Retinal pigment epithelial cell (primary cell): Measurements from ENCODE around the gene DPEP2.
"Not testable (repeated sequence)": the region's sequence is repeated elsewhere in the genome, so short reads cannot be mapped to it uniquely, and the experiment has no call there.

Source experiments
- DNase-seq: peaks from one replicate; pipeline ENCODE4 v3.0.0-alpha.2; 2010; ENCODE audit warnings: low read depth
- H3K4me3 ChIP-seq: 2 replicates; pipeline ENCODE4 v1.5.1; 2011; ENCODE audit warnings: mild to moderate bottlenecking, low read length, control low read depth, moderate library complexity
- TF ChIP-seq, protein P1 (sequence below): conservative IDR thresholded peaks from 2 replicates; pipeline ENCODE4 v1.5.1; 2011; ENCODE audit warnings: low read depth, low read length, control low read depth, inconsistent platforms

Gene DPEP2

DNA sequence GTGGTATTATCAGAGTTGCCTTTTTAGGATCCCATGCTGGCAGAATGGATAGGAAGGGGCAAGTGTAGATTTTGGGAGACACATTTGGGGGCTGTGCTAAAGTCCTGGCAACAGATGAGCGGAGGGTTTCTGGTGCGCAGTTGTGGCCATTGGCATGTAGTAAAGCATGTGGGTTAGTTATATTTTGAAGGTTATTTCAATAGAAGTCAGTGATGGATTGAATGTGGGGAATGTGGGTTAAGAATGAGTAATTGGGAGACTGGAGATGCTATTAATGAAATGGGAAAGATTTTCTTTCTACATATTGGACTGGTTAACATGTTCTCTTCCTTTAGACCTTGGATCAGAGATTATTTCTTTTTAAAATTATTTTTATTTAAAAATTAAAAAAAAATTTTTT, 33.8 kb upstream of the DPEP2 start:
- DNase-seq: no peak
- TF ChIP-seq, protein P1, sequence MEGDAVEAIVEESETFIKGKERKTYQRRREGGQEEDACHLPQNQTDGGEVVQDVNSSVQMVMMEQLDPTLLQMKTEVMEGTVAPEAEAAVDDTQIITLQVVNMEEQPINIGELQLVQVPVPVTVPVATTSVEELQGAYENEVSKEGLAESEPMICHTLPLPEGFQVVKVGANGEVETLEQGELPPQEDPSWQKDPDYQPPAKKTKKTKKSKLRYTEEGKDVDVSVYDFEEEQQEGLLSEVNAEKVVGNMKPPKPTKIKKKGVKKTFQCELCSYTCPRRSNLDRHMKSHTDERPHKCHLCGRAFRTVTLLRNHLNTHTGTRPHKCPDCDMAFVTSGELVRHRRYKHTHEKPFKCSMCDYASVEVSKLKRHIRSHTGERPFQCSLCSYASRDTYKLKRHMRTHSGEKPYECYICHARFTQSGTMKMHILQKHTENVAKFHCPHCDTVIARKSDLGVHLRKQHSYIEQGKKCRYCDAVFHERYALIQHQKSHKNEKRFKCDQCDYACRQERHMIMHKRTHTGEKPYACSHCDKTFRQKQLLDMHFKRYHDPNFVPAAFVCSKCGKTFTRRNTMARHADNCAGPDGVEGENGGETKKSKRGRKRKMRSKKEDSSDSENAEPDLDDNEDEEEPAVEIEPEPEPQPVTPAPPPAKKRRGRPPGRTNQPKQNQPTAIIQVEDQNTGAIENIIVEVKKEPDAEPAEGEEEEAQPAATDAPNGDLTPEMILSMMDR: no peak
- H3K4me3 ChIP-seq: no peak overlapping the region

DNA sequence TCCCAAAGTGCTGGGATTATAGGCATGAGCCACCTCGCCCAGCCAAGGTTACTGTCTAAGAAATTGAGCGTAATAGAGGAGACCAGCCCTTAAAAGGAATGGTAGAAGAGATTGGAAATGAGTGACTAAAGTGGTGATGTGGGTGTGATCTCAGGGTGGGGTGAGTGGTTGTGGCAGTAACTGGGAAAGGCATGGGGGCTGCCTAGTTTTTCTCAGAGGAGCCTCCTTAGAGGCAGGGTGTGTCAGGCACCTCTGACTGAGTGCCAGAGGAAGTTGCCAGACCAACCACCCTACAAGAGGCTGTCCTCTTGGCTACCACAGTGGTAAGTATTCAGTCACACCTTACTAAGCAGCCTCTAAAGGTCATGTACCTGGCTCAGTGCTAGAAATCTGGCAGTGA, 32.7 kb upstream of the DPEP2 start:
- no peak for DNase-seq
- TF ChIP-seq, protein P1: no peak
- no peak overlapping the region for H3K4me3 ChIP-seq

DNA sequence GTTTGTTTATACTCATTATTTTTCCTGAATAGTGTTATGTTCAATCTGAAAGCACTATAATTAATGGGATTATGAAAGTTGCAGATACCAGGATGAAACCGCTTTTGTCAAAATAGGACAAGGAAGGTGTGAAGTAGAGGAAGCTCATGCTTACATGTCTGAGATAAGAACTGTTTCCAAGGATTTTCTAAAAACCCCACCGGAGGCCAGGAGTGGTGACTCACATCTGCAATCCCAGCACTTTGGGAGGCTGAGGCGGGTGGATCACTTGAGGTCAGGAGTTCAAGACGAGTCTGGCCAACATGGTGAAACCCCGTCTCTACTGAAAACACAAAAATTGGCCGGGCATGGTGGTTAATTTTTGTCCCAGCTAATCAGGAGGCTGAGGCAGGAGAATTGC, 30.8 kb upstream of the DPEP2 start:
- H3K4me3 ChIP-seq: not testable (repeated sequence)

DNA sequence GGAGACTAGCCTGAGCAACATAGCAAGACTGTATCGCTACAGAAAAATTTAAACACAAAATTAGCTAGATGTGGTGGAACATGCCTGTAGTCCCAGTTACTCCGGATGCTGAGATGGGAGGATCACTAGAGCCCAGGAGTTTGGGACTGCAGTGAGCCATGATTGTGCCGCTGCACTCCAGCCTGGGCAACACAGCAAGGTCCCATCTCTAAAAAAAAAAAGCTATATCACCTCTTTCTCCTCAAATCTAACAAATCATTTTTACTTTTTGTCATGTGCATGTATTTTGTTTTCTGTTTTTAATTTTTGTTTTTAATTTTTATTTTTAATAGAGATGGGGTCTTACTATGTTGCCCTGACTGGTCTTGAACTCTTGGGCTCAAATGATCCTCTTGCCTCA, 29.7 kb upstream of the DPEP2 start:
- TF ChIP-seq, protein P1: no peak
- no peak overlapping the region for H3K4me3 ChIP-seq
- DNase-seq: no peak

More for the DNA sequence above, 30.8 kb upstream of the DPEP2 start:
- DNase-seq: not testable (repeated sequence)

DNA sequence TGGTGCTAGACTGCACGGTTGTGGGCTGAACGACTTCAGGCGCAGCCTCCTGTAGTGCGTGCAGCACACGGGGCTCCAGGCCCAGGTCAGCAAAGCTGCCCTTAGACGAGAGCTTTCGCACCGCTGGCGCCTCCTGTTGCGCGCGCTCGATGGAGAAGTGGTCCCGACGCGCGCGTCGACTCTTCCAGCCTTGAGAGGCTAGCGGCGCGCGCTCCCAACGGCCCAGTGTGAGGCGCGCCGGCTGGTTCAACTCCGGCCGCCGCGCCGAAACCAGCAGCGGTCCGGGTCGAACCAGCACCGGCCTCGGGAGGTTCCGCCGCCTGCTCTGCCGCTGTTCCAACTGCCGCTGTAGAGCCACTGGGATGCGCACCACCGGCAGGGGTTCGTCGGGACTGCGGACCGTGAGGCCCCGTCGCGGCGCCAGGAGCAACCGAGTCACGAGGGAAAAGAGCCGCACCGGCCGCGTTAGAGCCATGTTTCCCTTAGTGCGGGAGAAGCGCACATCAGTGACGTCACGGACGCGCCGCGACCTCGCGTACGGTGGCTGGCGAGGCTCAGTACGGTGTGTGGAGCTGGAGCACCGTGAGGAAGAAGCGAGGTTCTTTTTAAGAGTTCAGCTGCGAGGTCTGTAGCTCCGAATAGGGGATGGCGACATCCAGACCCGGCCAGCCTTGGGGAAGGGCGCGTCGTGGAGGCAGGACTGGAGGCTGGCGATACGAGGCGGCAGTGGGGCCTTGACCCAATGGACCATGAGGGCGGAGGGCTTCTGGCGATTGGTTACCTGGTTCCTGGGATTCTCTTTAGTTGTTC, 23.6 kb upstream of the DPEP2 start, which contains the start of the genes DDX28 and DUS2:
Gene DDX28, minus strand, starts transcription at position 505 of the 810 bp plus-strand sequence. Its CDS starts 30 bp downstream, at position 475.
Gene DUS2, plus strand, starts transcription at position 557 of the 810 bp plus-strand sequence. CDS start 14,740 bp downstream, outside the sequence.
- TF ChIP-seq, protein P1: no peak
- H3K4me3 ChIP-seq: peak within 1 kb of the TSS; percentile 98
- DNase-seq: peak; percentile 76

DNA sequence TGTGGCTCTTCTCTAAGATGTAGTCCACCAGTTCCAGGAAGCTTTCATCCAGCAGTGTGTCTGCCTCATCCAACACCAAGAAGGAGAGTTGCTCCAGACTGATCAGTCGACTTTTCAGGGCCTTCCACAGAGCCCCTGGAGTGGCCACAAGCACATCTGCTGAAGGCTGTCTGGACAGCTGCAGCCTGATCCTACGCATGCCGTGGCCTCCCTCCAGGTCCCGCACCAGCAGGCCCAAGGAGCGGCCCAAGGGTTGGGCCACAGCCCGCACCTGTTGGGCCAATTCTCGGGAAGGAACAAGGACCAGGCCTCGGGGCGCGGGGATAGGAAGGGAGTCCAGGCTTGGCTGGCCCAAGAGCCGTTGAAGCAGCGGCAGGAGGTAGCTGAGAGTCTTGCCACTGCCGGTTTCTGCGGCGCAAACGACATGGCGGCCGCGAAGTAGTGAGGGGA, 23.0 kb upstream of the DPEP2 start:
- DNase-seq: no peak
- TF ChIP-seq, protein P1: no peak
- peak overlapping the region; percentile 98 for H3K4me3 ChIP-seq

DNA sequence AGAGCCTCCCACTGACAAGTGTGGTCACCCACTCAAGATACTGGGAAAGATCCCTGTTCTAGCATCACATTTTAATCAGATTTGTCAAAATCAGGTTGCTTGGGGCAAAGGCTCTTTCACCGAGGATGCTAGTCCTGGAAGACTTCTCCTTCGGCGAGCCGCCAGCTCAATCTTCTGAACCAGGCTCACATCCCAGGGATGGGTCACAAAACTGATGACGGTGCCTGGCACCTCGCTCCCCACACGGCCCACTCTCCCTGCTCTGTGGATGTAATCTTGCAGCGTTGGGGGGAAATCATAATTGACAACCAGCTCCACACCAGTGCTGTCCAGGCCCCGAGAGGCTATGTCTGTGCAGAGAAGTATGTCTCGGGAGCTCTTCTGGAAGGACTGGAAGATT, 22.2 kb upstream of the DPEP2 start:
- TF ChIP-seq, protein P1: no peak
- DNase-seq: no peak
- peak overlapping the region; percentile 98 for H3K4me3 ChIP-seq
